HG02943 (cell line): Measurements from ENCODE around the gene ARHGEF10L.

ENCODE experiments used
- ATAC-seq: cut with Tn5 transposase; IDR thresholded peaks from one replicate; pipeline ENCODE4 v1.9.1; 2021; ENCODE audit warnings: mild to moderate bottlenecking, low read depth, moderate library complexity; ENCODE audit not compliant: unreplicated experiment

ARHGEF10L gene

GRCh38 chr1:17566892-17567291, 27.4 kb downstream of the ARHGEF10L start:
- no peak for ATAC-seq

- ATAC-seq = no peak
Measured at GRCh38 chr1:17567582-17567981, 28.1 kb downstream of the ARHGEF10L start.

GRCh38 chr1:17568014-17568900, 28.8 kb downstream of the ARHGEF10L start:
- ATAC-seq = no peak

GRCh38 chr1:17569200-17570139, 30.0 kb downstream of the ARHGEF10L start:
- ATAC-seq = no peak

- no peak for ATAC-seq
Measured at GRCh38 chr1:17570228-17570627, 30.7 kb downstream of the ARHGEF10L start.

GRCh38 chr1:17572264-17572985, 32.9 kb downstream of the ARHGEF10L start:
- no peak for ATAC-seq

- ATAC-seq = no peak
Measured at GRCh38 chr1:17573518-17574041, 34.1 kb downstream of the ARHGEF10L start.

- ATAC-seq = no peak
Measured at GRCh38 chr1:17574516-17574915, 35.0 kb downstream of the ARHGEF10L start.

GRCh38 chr1:17575797-17576518, 36.5 kb downstream of the ARHGEF10L start:
- ATAC-seq = no peak

GRCh38 chr1:17576519-17576853, 37.0 kb downstream of the ARHGEF10L start:
- ATAC-seq = no peak

- no peak for ATAC-seq
Measured at GRCh38 chr1:17577907-17578297, 38.4 kb downstream of the ARHGEF10L start.

- no peak for ATAC-seq
Measured at GRCh38 chr1:17579951-17580939, 40.7 kb downstream of the ARHGEF10L start.

- ATAC-seq = no peak
Measured at GRCh38 chr1:17581389-17582123, 42.1 kb downstream of the ARHGEF10L start.

- no peak for ATAC-seq
Measured at GRCh38 chr1:17582124-17582774, 42.8 kb downstream of the ARHGEF10L start.

- no peak for ATAC-seq
Measured at GRCh38 chr1:17584539-17584938, 45.0 kb downstream of the ARHGEF10L start.

- no peak for ATAC-seq
Measured at GRCh38 chr1:17585266-17585987, 45.9 kb downstream of the ARHGEF10L start.
